Measurements from ENCODE around the gene SAC3D1.

SAC3D1 gene

DNA sequence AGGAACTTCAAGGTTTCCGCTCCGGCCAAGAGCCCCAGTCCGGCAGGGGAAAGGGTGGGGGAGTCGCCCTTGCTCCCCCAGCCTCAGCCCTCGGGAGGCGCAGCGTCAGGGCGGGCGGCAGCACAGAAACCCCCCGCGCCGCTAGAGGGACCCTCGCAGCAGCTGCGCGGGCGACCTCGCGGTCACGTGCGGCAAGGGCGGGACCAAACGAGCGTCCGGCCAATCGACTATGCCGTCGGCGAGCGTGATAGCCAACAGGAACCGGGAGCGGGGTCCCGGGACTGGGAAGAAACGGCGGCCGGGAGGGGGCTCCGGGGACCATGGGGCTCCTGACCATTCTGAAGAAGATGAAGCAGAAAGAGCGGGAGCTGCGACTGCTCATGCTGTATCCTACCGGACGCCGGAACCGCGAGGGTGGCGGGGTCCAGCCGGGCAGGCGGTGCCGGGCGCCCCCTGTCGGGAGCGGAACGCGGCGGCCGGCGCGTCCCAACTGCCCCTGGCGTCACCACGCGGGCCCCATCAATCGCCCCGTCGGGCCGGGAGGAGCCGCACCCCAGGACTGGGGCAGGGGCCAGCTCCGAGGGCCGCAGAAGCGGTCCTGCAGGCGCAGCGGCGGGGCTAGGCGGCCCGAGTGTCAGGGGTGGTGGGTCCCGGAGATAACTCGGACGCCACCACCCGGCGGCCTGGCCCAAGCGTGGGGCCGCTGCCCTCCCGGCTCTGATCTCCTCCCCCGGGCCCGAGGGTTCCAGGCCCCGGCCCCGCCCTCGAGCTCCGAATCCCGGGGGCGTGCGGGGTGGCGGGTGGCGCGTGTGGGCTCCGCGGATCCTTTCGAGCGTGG is 26.9 kb upstream of the SAC3D1 start, which contains the start of gene ARL2:
ARL2 (plus strand) TSS at position 273 of the 838 bp plus-strand sequence; CDS start at position 321, 48 bp downstream.
- H3K4me3 ChIP-seq (ENCODE audit: low read length) = peak within 1 kb of the TSS; percentile 84
- DNase-seq (ENCODE audit: low read depth) = peak; percentile 87
- TF ChIP-seq, protein P1, sequence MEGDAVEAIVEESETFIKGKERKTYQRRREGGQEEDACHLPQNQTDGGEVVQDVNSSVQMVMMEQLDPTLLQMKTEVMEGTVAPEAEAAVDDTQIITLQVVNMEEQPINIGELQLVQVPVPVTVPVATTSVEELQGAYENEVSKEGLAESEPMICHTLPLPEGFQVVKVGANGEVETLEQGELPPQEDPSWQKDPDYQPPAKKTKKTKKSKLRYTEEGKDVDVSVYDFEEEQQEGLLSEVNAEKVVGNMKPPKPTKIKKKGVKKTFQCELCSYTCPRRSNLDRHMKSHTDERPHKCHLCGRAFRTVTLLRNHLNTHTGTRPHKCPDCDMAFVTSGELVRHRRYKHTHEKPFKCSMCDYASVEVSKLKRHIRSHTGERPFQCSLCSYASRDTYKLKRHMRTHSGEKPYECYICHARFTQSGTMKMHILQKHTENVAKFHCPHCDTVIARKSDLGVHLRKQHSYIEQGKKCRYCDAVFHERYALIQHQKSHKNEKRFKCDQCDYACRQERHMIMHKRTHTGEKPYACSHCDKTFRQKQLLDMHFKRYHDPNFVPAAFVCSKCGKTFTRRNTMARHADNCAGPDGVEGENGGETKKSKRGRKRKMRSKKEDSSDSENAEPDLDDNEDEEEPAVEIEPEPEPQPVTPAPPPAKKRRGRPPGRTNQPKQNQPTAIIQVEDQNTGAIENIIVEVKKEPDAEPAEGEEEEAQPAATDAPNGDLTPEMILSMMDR (IDR thresholded peaks at IDR 0.05; ENCODE audit: insufficient read depth, low read depth, low read length, missing control alignments) = peak; percentile 46

DNA sequence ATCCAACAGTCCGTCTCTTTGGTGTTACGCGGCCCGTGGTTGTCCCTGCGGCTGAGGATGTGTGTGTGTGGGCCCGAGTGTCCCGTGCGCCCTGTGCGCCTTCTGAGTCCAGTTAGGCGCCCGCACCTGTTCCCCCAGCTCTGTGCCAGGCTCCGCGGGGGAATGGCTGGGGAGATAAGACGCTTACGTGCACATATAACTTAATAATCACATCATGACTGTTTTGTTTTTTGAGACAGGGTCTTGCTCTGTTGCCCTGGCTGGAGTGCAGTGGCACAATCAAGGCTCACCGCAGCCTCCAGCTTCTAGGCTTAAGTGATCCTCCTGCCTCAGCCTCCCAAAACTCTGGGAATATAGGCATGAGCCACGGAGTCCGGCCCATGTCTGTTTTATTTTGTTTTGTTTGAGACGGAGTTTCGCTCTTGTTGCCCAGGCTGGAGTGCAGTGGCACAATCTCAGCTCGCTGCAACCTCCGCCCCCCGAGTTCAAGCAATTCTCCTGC is 26.2 kb upstream of the SAC3D1 start:
- DNase-seq (ENCODE audit: low read depth) = no peak
- H3K4me3 ChIP-seq (ENCODE audit: low read length) = peak overlapping the region; percentile 84
- TF ChIP-seq, protein P1 (IDR thresholded peaks at IDR 0.05; ENCODE audit: insufficient read depth, low read depth, low read length, missing control alignments) = no peak

- TF ChIP-seq, protein P1 (IDR thresholded peaks at IDR 0.05; ENCODE audit: insufficient read depth, low read depth, low read length, missing control alignments) = no peak
- peak; percentile 30 for DNase-seq (ENCODE audit: low read depth)
These were observed 24.3 kb upstream of the SAC3D1 start for GRCh38 chr11:65016705-65017104.

GRCh38 chr11:65017937-65018336 is 23.1 kb upstream of the SAC3D1 start:
- no peak overlapping the region for H3K4me3 ChIP-seq (ENCODE audit: low read length)
- TF ChIP-seq, protein P1 (IDR thresholded peaks at IDR 0.05; ENCODE audit: insufficient read depth, low read depth, low read length, missing control alignments) = no peak
- DNase-seq (ENCODE audit: low read depth) = no peak

More at GRCh38 chr11:65016705-65017104, 24.3 kb upstream of the SAC3D1 start:
- H3K4me3 ChIP-seq (ENCODE audit: low read length) = no peak overlapping the region

DNA sequence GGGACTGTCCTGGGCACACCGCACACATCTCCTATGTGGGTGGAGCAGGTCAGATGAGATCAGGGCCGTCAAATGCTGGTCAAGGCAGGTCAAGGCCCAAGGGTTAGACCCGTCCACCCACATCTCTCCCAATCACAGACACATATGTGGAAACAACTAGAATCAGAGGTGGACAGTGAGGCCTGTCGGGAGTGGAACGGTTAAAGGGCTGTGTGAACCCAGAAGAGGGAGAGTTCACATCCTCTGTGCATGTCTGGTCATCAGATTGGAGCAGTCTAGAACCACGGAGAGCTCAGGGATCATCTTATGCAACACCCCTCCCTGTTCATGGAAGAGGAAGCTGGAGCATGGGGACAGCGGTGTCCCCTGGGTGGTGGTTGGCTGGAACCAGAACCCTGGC is 21.2 kb upstream of the SAC3D1 start:
- TF ChIP-seq, protein P1 (IDR thresholded peaks at IDR 0.05; ENCODE audit: insufficient read depth, low read depth, low read length, missing control alignments) = no peak
- H3K4me3 ChIP-seq (ENCODE audit: low read length) = no peak overlapping the region
- no peak for DNase-seq (ENCODE audit: low read depth)

GRCh38 chr11:65021003-65021402 is 20.0 kb upstream of the SAC3D1 start:
- H3K4me3 ChIP-seq (ENCODE audit: low read length) = no peak overlapping the region
- no peak for DNase-seq (ENCODE audit: low read depth)
- TF ChIP-seq, protein P1 (IDR thresholded peaks at IDR 0.05; ENCODE audit: insufficient read depth, low read depth, low read length, missing control alignments) = no peak

Measured in epithelial cell of esophagus (primary cell).